HK-2 (cell line): ENCODE measurements around the gene TMEM11.

Experiments used
- DNase-seq: peaks from one replicate; pipeline ENCODE4 v3.0.0-alpha.2; 2018; ENCODE audit not compliant: unreplicated experiment

Gene TMEM11

DNA sequence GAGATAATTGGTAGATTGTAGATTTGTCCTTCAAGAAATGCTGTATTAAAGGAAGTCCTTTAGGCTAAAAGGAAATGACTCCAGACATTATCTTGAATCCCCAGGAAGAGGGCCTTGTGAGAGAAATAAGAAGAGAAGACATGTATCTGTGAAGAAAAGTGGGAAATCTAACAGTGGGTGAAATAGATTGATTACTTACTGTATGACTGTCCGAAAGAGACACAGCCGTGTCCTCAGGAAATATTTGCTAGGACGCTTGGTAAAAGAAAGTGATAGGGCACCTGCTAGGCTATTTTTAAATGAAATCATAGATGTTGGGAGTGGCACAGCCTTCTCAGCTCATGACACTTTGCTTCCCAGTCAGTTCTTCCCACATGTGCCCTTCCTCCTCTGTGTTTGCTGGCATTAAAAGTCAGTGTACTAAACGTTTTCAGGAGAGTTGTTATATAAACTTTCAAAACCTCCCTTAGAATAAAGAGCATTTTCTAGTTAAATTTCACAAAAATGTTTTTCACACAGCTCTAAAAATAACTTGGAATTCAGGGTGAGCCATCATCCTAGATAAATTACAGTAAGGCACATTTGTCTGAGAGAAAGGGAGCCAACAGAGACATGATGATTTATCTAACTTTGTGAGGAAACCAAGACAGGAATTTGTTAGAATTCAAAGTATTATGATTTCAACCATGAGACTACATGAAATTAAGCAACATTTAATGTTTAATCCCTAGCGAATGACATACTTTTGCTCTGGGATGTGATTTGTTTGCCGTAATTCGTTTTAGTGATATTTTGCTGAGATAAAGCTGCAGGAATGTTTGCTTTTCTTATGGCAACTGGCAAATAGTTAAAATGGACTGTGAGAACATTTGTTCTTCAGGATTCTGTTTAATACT lies 52.2 kb downstream of the TMEM11 start:
- no peak for DNase-seq

GRCh38 chr17:21160401-21160800 lies 53.6 kb downstream of the TMEM11 start:
- DNase-seq: no peak

GRCh38 chr17:21157586-21158370 lies 56.2 kb downstream of the TMEM11 start:
- DNase-seq: no peak

DNA sequence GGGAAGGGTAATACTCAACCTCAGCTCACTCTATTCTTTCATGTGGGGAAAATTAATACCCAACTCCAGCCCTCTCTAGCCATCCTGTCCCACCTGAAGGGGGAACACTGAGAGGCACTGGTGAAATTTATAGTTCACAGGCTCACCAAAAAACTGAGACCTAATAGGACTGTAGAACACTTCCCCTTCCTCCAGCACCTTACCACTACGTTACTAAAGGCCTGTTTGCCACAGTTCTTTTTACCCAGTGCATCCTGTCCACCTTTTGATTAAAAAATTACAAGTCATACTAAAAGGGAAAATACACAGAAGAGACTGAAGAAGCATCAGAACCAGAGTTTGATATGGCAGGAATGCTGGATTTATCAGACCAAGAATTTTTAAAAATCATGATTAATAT lies 61.2 kb downstream of the TMEM11 start:
- DNase-seq: no peak

- DNase-seq: no peak
These were observed 64.3 kb downstream of the TMEM11 start for GRCh38 chr17:21149621-21150020.
